Neural cell (in vitro differentiated cells): ENCODE measurements around the gene STAT3. TPM values are rescaled to one million over a fixed set of nuclear protein-coding genes. Genes with fewer than 3 reads are reported as not detected.

Experiments
- polyA plus RNA-seq: library from polyadenylated mRNA; depleted of rRNA; stranded (reverse); fragments of >200 nt; gene quantifications from 2 replicates; pipeline ENCODE4 v1.2.3, GENCODE V29; 2014

Gene STAT3
- polyA plus RNA-seq, 1 donor from 2014 or later, result 24.2 TPM

Other genes with a start within 250 kb of the STAT3 start
- 95.9 and 97.2 TPM in 2 replicates for gene RAB5C, start 233.5 kb downstream of the STAT3 start, polyA plus RNA-seq
- gene KCNH4, start 207.3 kb downstream of the STAT3 start, polyA plus RNA-seq, result 0.56 and 0.78 TPM in 2 replicates
- not detected in 2 replicates for gene HCRT, start 203.0 kb downstream of the STAT3 start, polyA plus RNA-seq
- 2.5 and 3.2 TPM in 2 replicates for gene GHDC, start 193.9 kb downstream of the STAT3 start, polyA plus RNA-seq
- 47.4 and 54.9 TPM in 2 replicates for gene STAT5B, start 112.1 kb downstream of the STAT3 start, polyA plus RNA-seq
- 0.08 and 0.28 TPM in 2 replicates for gene STAT5A, start 99.9 kb downstream of the STAT3 start, polyA plus RNA-seq
- 0.07 and 0.18 TPM in 2 replicates for gene CAVIN1, start 34.8 kb upstream of the STAT3 start, polyA plus RNA-seq
- gene ATP6V0A1, start 70.4 kb upstream of the STAT3 start, polyA plus RNA-seq, result 92.1 and 94.0 TPM in 2 replicates
- 12.1 and 17.1 TPM in 2 replicates for gene NAGLU, start 147.8 kb upstream of the STAT3 start, polyA plus RNA-seq
- gene HSD17B1, start 164.5 kb upstream of the STAT3 start, polyA plus RNA-seq, result 1.0 and 2.1 TPM in 2 replicates
- gene COASY, start 173.7 kb upstream of the STAT3 start, polyA plus RNA-seq, result 8.2 and 10.1 TPM in 2 replicates
- 35.7 and 47.2 TPM in 2 replicates for gene MLX, start 178.7 kb upstream of the STAT3 start, polyA plus RNA-seq
- 22.5 and 36.2 TPM in 2 replicates for gene PSMC3IP, start 189.3 kb upstream of the STAT3 start, polyA plus RNA-seq
- gene RETREG3, start 220.9 kb upstream of the STAT3 start, polyA plus RNA-seq, result 30.1 and 34.6 TPM in 2 replicates
- 14.2 and 22.3 TPM in 2 replicates for gene TUBG1, start 221.2 kb upstream of the STAT3 start, polyA plus RNA-seq